Keratinocyte (primary cell): ENCODE results near the gene SULT4A1. TPM values are rescaled to one million over a fixed set of nuclear protein-coding genes. Genes with fewer than 3 reads are reported as not detected.
"Not testable (repeated sequence)": the region's sequence is repeated elsewhere in the genome, so short reads cannot be mapped to it uniquely, and the experiment has no call there.

Experiments used
- DNase-seq: peaks from one replicate; pipeline ENCODE4 v3.0.0-alpha.2; 2011; ENCODE audit warnings: low read depth, missing footprints, low spot score
- FAIRE-seq: peaks from 2 replicates; lab custom pipeline; 2011; peaks lifted over from hg19 to GRCh38; lab: Jason Lieb, UNC
- H2AFZ ChIP-seq: 2 replicates; pipeline ENCODE4 v1.6.0; 2012; ENCODE audit warnings: low read length, control low read depth, inconsistent platforms; ENCODE audit not compliant: control insufficient read depth
- H3K27ac ChIP-seq: 2 replicates; pipeline ENCODE4 v1.5.1; 2011; ENCODE audit warnings: low read length; ENCODE audit not compliant: control insufficient read depth, insufficient read depth
- H3K27me3 ChIP-seq: 3 replicates; pipeline ENCODE4 v1.6.0; 2011; ENCODE audit warnings: low read length; ENCODE audit not compliant: control insufficient read depth, insufficient read depth; ENCODE audit errors: extremely low read depth
- H3K36me3 ChIP-seq, 2 experiments: 2 replicates in 1 of 2; 3 replicates in 1 of 2; pipeline ENCODE4 v1.5.1; 2011; ENCODE audit warnings: low read length in 2 of 2, mild to moderate bottlenecking in 1 of 2; ENCODE audit not compliant: control insufficient read depth in 2 of 2, insufficient read depth in 2 of 2; ENCODE audit errors: extremely low read depth in 1 of 2
- H3K4me1 ChIP-seq: 3 replicates; pipeline ENCODE4 v1.5.1; 2011; ENCODE audit warnings: low read length; ENCODE audit not compliant: control insufficient read depth, insufficient read depth; ENCODE audit errors: extremely low read depth
- H3K4me2 ChIP-seq: 3 replicates; pipeline ENCODE4 v1.6.0; 2011; ENCODE audit warnings: low read depth, low read length; ENCODE audit not compliant: control insufficient read depth, insufficient read depth; ENCODE audit errors: extremely low read depth
- H3K4me3 ChIP-seq, 3 experiments: fragments of 200-600 bp in 1 of 3; sonication (generic) in 1 of 3; 2 replicates in 2 of 3; 3 replicates in 1 of 3; pipeline ENCODE4 v1.5.1; 2011 to 2016; ENCODE audit warnings: low read length in 3 of 3, mild to moderate bottlenecking in 3 of 3, control low read depth in 2 of 3, inconsistent platforms in 1 of 3, low read depth in 1 of 3, mixed read lengths in 1 of 3, mixed run types in 1 of 3, moderate library complexity in 1 of 3; ENCODE audit not compliant: control insufficient read depth in 2 of 3, insufficient read depth in 2 of 3; ENCODE audit errors: extremely low read depth in 1 of 3
- H3K79me2 ChIP-seq: 2 replicates; pipeline ENCODE4 v1.6.0; 2012; ENCODE audit warnings: low read length; ENCODE audit not compliant: control insufficient read depth, insufficient read depth
- H3K9ac ChIP-seq: 3 replicates; pipeline ENCODE4 v1.6.0; 2011; ENCODE audit warnings: low read length; ENCODE audit not compliant: control insufficient read depth, insufficient read depth; ENCODE audit errors: extremely low read depth
- H3K9me1 ChIP-seq: 3 replicates; pipeline ENCODE4 v1.6.0; 2011; ENCODE audit warnings: low read length; ENCODE audit not compliant: control insufficient read depth, insufficient read depth; ENCODE audit errors: extremely low read depth
- H3K9me3 ChIP-seq: 2 replicates; pipeline ENCODE4 v1.5.1; 2012; ENCODE audit warnings: low read depth, low read length; ENCODE audit not compliant: control insufficient read depth
- H4K20me1 ChIP-seq: 3 replicates; pipeline ENCODE4 v1.6.0; 2011; ENCODE audit warnings: low read length; ENCODE audit not compliant: control insufficient read depth, insufficient read depth; ENCODE audit errors: extremely low read depth
- CTCF ChIP-seq, 3 experiments: IDR thresholded peaks in 1 of 3; conservative IDR thresholded peaks in 1 of 3; optimal IDR thresholded peaks in 1 of 3; 2 replicates in 2 of 3; 3 replicates in 1 of 3; pipeline versions ENCODE3 to v1.5.1; 2011; ENCODE audit warnings: low read length in 3 of 3, mild to moderate bottlenecking in 3 of 3, moderate library complexity in 2 of 3, control low read depth in 1 of 3, inconsistent platforms in 1 of 3; ENCODE audit not compliant: insufficient read depth in 2 of 3; ENCODE audit errors: extremely low read depth in 1 of 3
- EZH2 ChIP-seq: IDR thresholded peaks from one replicate; pipeline ENCODE4 v1.6.1; 2012; ENCODE audit warnings: inconsistent platforms, mild to moderate bottlenecking, low read length, moderate library complexity
- dilution Hi-C: fragments of 300-500 bp; cut with MboI; formaldehyde crosslinking; loops from one replicate; pipeline ENCODE4 v1.7.0; 2020; ENCODE audit warnings: low sequenced_read_pairs; ENCODE audit not compliant: extremely low pct_ligation_motif_present
- polyA plus RNA-seq, 5 experiments: library from polyadenylated mRNA; depleted of rRNA in 3 of 5; stranded (reverse) in 3 of 5; stranded (forward) in 1 of 5; unstranded in 1 of 5; fragments of >200 nt; gene quantifications; 1 replicate in 1 of 5; 2 replicates in 3 of 5; 3 replicates in 1 of 5; pipeline versions ENCODE4 v1.2.1 to v1.2.3, GENCODE V29; 2011 to 2012; ENCODE audit warnings: missing spikeins in 2 of 5, low read depth in 1 of 5, low replicate concordance in 1 of 5

The SULT4A1 gene
- polyA plus RNA-seq, 1 donor (not counting 4 experiments of a cell fraction or from before 2014, with no cell fraction given): 0.26 TPM

GRCh38 chr22:43869799-43870198, 7.5 kb upstream of the SULT4A1 start:
- no peak for DNase-seq
- H3K9me1 ChIP-seq: no peaks in the 10 kb centered on the region
- no peaks in the 10 kb centered on the region for H3K36me3 ChIP-seq
- no peaks in the 10 kb centered on the region for H3K9me3 ChIP-seq
- H3K9ac ChIP-seq: no peak overlapping the region
- FAIRE-seq: no peak
- no peak overlapping the region for H3K4me2 ChIP-seq
- TF ChIP-seq EZH2 (no peak), CTCF (optimal IDR thresholded peaks at IDR 0.05 in 1 of 3, IDR thresholded peaks at IDR 0.05 in 1 of 3, conservative IDR thresholded peaks at IDR 0.05 in 1 of 3; ENCODE audit: extremely low read depth in 1 of 3, insufficient read depth in 2 of 3, low read length in 3 of 3) (no peak)
- dilution Hi-C loops: no loop called here
- H3K4me1 ChIP-seq: no peaks in the 10 kb centered on the region
- H3K4me3 ChIP-seq: no peak overlapping the region
- no peaks in the 10 kb centered on the region for H3K27me3 ChIP-seq
- H2AFZ ChIP-seq: no peak overlapping the region
- H4K20me1 ChIP-seq: no peaks in the 10 kb centered on the region
- H3K27ac ChIP-seq: no peak overlapping the region
- H3K79me2 ChIP-seq: no peaks in the 10 kb centered on the region

- H3K9ac ChIP-seq, H4K20me1 ChIP-seq, H2AFZ ChIP-seq, H3K36me3 ChIP-seq, H3K4me1 ChIP-seq, H3K27me3 ChIP-seq, H3K79me2 ChIP-seq, H3K9me1 ChIP-seq, H3K27ac ChIP-seq, H3K9me3 ChIP-seq, DNase-seq, FAIRE-seq, dilution Hi-C loops, H3K4me3 ChIP-seq, H3K4me2 ChIP-seq: not testable (repeated sequence)
Measured at GRCh38 chr22:43869001-43869400, 6.7 kb upstream of the SULT4A1 start.
